ENCODE data around the gene UBQLN4. TPM values are rescaled to one million over a fixed set of nuclear protein-coding genes. Genes with fewer than 3 reads are reported as not detected.

The UBQLN4 gene
- total and polyA plus RNA-seq, 9 of the 15 experiments (the other 6 are each of a cell fraction or from before 2014, with no cell fraction given): 13.5 to 65.5 (median 37.0) TPM

DNA sequence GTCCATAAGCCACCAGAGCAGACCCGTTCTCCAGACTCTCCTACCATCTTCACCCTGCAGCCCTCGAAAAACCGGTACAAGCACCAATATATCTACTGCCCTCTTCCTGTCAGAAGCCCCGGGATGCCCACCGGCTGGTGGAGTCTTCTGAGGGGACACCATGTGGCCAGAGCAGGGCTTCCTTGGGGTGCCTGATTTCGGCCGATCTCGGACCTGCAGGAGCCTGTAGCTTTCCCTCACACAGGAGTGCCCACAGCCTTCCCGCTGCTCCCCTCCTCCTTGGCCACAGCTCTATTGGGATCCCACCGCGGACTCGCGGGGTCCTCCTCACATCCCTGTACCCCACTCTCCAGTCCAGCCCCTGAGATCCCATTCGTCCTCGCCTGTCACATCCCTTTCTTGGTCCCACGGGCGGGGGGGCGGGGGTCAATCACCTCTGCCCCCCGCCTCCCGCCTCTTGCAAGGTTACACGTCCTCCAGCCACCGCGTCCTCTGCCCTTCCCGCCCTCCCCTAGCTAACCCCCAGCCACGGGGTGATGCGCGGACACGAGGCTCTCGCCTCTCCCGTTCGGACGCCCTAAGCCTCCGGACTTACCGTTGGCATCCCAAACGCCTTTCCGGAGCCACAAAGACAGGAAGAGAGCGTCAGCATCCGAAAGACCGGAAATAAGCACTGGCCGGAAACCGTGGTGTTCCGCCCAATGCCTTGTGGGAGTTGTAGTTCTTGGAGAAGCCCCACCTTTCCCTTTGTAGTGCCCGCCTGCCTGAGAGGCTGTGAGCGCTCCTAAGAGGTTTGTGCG, 33.1 kb downstream of the UBQLN4 start, which contains the start of gene SSR2 (continued):
- TF ChIP-seq, protein P1, sequence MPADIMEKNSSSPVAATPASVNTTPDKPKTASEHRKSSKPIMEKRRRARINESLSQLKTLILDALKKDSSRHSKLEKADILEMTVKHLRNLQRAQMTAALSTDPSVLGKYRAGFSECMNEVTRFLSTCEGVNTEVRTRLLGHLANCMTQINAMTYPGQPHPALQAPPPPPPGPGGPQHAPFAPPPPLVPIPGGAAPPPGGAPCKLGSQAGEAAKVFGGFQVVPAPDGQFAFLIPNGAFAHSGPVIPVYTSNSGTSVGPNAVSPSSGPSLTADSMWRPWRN (IDR thresholded peaks at IDR 0.05; ENCODE audit: low read depth): no peak
- TF ChIP-seq SIN3A (IDR thresholded peaks at IDR 0.05; ENCODE audit: borderline replicate concordance in 2 of 2, control insufficient read depth in 1 of 2, low read depth in 2 of 2, low read length in 2 of 2) (peak; percentile 67 to 75; a peak in 3 of 4 replicates), RFX5 (IDR thresholded peaks at IDR 0.05; ENCODE audit: low read depth, low read length) (no peak), SIRT6 (IDR thresholded peaks at IDR 0.05; ENCODE audit: low read depth, low read length) (no peak), KAT7 (CRISPR knock-in tag; IDR thresholded peaks at IDR 0.05; ENCODE audit: borderline replicate concordance) (no peak), ZNF232 (CRISPR knock-in tag; IDR thresholded peaks at IDR 0.05) (no peak)
- TF ChIP-seq, protein P2, sequence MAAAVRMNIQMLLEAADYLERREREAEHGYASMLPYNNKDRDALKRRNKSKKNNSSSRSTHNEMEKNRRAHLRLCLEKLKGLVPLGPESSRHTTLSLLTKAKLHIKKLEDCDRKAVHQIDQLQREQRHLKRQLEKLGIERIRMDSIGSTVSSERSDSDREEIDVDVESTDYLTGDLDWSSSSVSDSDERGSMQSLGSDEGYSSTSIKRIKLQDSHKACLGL (CRISPR knock-in tag; IDR thresholded peaks at IDR 0.05; ENCODE audit: borderline replicate concordance, poor library complexity, severe bottlenecking): no peak

DNA sequence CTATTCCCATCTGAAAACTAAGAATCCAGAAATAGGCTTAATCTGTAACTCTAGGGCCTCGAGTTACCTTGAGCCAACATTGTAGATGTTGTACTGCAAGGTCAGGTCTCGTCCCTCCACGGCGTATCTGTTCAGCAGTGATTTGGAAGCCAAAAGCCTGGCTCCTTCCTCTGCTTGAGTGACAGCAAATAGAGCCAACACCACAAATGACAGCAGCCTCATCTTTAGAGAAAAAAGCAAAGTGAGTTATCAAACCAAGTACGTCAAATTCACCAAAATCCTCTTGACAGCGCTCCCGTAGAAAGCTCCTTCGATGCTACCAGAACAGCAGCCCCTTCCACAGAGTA, 33.7 kb downstream of the UBQLN4 start:
- Histone ChIP-seq H3K9me3 (replicated peaks; ENCODE audit: control insufficient read depth, insufficient read depth, low read depth, low read length) (no peaks in the 10 kb centered on the region), H3K4me1 (replicated peaks in 1 of 2; ENCODE audit: control insufficient read depth in 2 of 2, insufficient read depth in 2 of 2, low read length in 2 of 2) (peaks cover 7 to 8% of the 10 kb centered on the region in 2 experiments; a peak in 4 of 5 replicates), H3K9ac (ENCODE audit: insufficient read depth in 1 of 2, low read depth in 2 of 2, low read length in 2 of 2) (peak overlapping the region; percentile 78 to 93; a peak in 3 of 4 replicates), H3K9me1 (ENCODE audit: control insufficient read depth, insufficient read depth, low read length) (no peaks in the 10 kb centered on the region), H3K79me2 (ENCODE audit: control insufficient read depth, insufficient read depth, low read length) (peaks cover 26% of the 10 kb centered on the region), H3K4me3 (peak overlapping the region; percentile 72), H3K27me3 (ENCODE audit: control insufficient read depth in 2 of 2, insufficient read depth in 2 of 2, low read length in 2 of 2) (no peaks in the 10 kb centered on the region), H3K4me2 (ENCODE audit: insufficient read depth, low read length) (peak overlapping the region; percentile 89), H4K20me1 (replicated peaks; ENCODE audit: control insufficient read depth, insufficient read depth, low read length) (no peaks in the 10 kb centered on the region), H2AFZ (ENCODE audit: low read depth, low read length) (no peak overlapping the region), H3K27ac (ENCODE audit: extremely low read depth, low read depth, low read length) (peak overlapping the region; percentile 65), H3K36me3 (ENCODE audit: control insufficient read depth, insufficient read depth, low read length) (peaks cover 43% of the 10 kb centered on the region; the same call in 2 of the 3 replicates)
- in situ Hi-C loops (cut with MboI): no loop called here
- TSS peak; percentile 73 for BruUV-seq (replicated peaks)
- DNase-seq (ENCODE audit: extremely low read depth in 1 of 4, low spot score in 3 of 4): no peak
- FAIRE-seq: no peak
- CTCF ChIA-PET (ENCODE audit: low intra/inter-chr PET ratio): no interaction called here
- intact Hi-C loops (cut with micrococcal nuclease): no loop called here
- POLR2A ChIA-PET: interaction anchor here (0.6 to 1.9 kb wide), 8 partner anchors 10 to 558 kb away, joined by 3 to 10 read pairs (median 3); partner anchors contain the start of gene GLMP
- 13% methylated on average over 8 of the region's 8 CpGs for WGBS (ENCODE audit: insufficient coverage, low coverage, missing lambda C conversion rate)
- ATAC-seq: no peak
- TF ChIP-seq, protein P3, sequence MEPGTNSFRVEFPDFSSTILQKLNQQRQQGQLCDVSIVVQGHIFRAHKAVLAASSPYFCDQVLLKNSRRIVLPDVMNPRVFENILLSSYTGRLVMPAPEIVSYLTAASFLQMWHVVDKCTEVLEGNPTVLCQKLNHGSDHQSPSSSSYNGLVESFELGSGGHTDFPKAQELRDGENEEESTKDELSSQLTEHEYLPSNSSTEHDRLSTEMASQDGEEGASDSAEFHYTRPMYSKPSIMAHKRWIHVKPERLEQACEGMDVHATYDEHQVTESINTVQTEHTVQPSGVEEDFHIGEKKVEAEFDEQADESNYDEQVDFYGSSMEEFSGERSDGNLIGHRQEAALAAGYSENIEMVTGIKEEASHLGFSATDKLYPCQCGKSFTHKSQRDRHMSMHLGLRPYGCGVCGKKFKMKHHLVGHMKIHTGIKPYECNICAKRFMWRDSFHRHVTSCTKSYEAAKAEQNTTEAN (CRISPR knock-in tag; IDR thresholded peaks at IDR 0.05): no peak
- TF ChIP-seq, protein P4, sequence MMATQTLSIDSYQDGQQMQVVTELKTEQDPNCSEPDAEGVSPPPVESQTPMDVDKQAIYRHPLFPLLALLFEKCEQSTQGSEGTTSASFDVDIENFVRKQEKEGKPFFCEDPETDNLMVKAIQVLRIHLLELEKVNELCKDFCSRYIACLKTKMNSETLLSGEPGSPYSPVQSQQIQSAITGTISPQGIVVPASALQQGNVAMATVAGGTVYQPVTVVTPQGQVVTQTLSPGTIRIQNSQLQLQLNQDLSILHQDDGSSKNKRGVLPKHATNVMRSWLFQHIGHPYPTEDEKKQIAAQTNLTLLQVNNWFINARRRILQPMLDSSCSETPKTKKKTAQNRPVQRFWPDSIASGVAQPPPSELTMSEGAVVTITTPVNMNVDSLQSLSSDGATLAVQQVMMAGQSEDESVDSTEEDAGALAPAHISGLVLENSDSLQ (IDR thresholded peaks at IDR 0.05): peak; percentile 73
- TF ChIP-seq, protein P5, sequence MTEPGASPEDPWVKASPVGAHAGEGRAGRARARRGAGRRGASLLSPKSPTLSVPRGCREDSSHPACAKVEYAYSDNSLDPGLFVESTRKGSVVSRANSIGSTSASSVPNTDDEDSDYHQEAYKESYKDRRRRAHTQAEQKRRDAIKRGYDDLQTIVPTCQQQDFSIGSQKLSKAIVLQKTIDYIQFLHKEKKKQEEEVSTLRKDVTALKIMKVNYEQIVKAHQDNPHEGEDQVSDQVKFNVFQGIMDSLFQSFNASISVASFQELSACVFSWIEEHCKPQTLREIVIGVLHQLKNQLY (CRISPR knock-in tag; conservative IDR thresholded peaks at IDR 0.05): no peak
- TF ChIP-seq SMAD2 (IDR thresholded peaks at IDR 0.05; ENCODE audit: low read depth, low read length): no peak
